Esophagus squamous epithelium (tissue), 5 donors: Measurements from ENCODE around the gene TRPM1. TPM values are rescaled to one million over a fixed set of nuclear protein-coding genes. Genes with fewer than 3 reads are reported as not detected.

ENCODE experiments used
- DNase-seq: peaks from one replicate; lab custom pipeline; 2025; lab: John Stamatoyannopoulos, UW
- H3K27ac ChIP-seq, 4 donors: fragments of 200-600 bp; sonication (generic); one replicate each; pipeline ENCODE4 v1.5.1; 2016 to 2019; ENCODE audit warnings: mild to moderate bottlenecking in 1 of 4
- H3K27me3 ChIP-seq, 4 donors: fragments of 200-600 bp; sonication (generic); 1 replicate in 3 of 4; 2 replicates in 1 of 4; pipeline versions ENCODE4 v1.5.1 to v1.6.0; 2017 to 2021; ENCODE audit warnings: antibody characterized with exemption in 1 of 4
- H3K36me3 ChIP-seq, 3 donors: fragments of 200-600 bp; sonication (generic); one replicate each; pipeline ENCODE4 v1.5.1; 2016 to 2019
- H3K4me1 ChIP-seq, 3 donors: fragments of 200-600 bp; sonication (generic); one replicate each; pipeline ENCODE4 v1.5.1; 2017 to 2019
- H3K4me3 ChIP-seq, 4 donors: fragments of 200-600 bp; sonication (generic); 1 replicate in 3 of 4; 2 replicates in 1 of 4; pipeline ENCODE4 v1.5.1; 2016 to 2019; ENCODE audit warnings: mild to moderate bottlenecking in 2 of 4, moderate library complexity in 1 of 4
- H3K9me3 ChIP-seq, 3 donors: fragments of 200-600 bp; sonication (generic); one replicate each; pipeline ENCODE4 v1.5.1; 2016 to 2019
- POLR2A ChIP-seq, 4 donors: fragments of 450-650 bp; IDR thresholded peaks; one replicate each; pipeline ENCODE4 v1.6.1; 2017; ENCODE audit warnings: antibody characterized with exemption in 4 of 4, mild to moderate bottlenecking in 4 of 4, moderate library complexity in 3 of 4
- WGBS, 2 donors: methylation state at CpG; one replicate each; pipeline ENCODE4 v1.1.5; 2018; 5-methylcytosine and 5-hydroxymethylcytosine counted together
- intact Hi-C: fragments of 100-400 bp; cut with DNase I; formaldehyde crosslinking; loops from one replicate; pipeline ENCODE4 v1.15.0; 2022
- total RNA-seq, 4 donors: library from RNA; depleted of rRNA; stranded (reverse); fragments of >200 nt; gene quantifications; one replicate each; pipeline ENCODE4 v1.1.0, GENCODE V29; 2016
- TF ChIP-seq, protein P1 (sequence below), 6 experiments: fragments of 450-650 bp in 4 of 6; fragments of 200-600 bp in 2 of 6; sonication (generic) in 2 of 6; IDR thresholded peaks; one replicate each; pipeline ENCODE4 v1.5.1; 2016 to 2019; ENCODE audit warnings: antibody characterized with exemption in 6 of 6, mild to moderate bottlenecking in 4 of 6, moderate library complexity in 4 of 6
- donor health status: DM: yes; HTN: yes; CAD: no.

Gene TRPM1
- total RNA-seq, result not detected

- Histone ChIP-seq H3K27ac (peak within 1 kb of the TSS; percentile 51 to 82 (median 72)), H3K4me3 (no peak within 1 kb of the TSS), H3K4me1 (peaks cover 0 to 69% (median 11%) of the 10 kb centered on the region in 3 donors), H3K9me3 (no peaks in the 10 kb centered on the region), H3K36me3 (no peaks in the 10 kb centered on the region), H3K27me3 (no peaks in the 10 kb centered on the region)
- TF ChIP-seq, protein P1, sequence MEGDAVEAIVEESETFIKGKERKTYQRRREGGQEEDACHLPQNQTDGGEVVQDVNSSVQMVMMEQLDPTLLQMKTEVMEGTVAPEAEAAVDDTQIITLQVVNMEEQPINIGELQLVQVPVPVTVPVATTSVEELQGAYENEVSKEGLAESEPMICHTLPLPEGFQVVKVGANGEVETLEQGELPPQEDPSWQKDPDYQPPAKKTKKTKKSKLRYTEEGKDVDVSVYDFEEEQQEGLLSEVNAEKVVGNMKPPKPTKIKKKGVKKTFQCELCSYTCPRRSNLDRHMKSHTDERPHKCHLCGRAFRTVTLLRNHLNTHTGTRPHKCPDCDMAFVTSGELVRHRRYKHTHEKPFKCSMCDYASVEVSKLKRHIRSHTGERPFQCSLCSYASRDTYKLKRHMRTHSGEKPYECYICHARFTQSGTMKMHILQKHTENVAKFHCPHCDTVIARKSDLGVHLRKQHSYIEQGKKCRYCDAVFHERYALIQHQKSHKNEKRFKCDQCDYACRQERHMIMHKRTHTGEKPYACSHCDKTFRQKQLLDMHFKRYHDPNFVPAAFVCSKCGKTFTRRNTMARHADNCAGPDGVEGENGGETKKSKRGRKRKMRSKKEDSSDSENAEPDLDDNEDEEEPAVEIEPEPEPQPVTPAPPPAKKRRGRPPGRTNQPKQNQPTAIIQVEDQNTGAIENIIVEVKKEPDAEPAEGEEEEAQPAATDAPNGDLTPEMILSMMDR (IDR thresholded peaks at IDR 0.05), result no peak
- no peak for TF ChIP-seq POLR2A (IDR thresholded peaks at IDR 0.05)
- intact Hi-C loops, result no loop called here
- no peak for DNase-seq
- WGBS, 2 donors, result 0 to 82% methylated on average over 1 to 5 of the region's 5 CpGs
These were observed at the start of gene TRPM1 for GRCh38 chr15:31101262-31102038. Gene TRPM1 (minus strand): TSS chr15:31101725. CDS start chr15:31081355, 20,370 bp downstream.

DNA sequence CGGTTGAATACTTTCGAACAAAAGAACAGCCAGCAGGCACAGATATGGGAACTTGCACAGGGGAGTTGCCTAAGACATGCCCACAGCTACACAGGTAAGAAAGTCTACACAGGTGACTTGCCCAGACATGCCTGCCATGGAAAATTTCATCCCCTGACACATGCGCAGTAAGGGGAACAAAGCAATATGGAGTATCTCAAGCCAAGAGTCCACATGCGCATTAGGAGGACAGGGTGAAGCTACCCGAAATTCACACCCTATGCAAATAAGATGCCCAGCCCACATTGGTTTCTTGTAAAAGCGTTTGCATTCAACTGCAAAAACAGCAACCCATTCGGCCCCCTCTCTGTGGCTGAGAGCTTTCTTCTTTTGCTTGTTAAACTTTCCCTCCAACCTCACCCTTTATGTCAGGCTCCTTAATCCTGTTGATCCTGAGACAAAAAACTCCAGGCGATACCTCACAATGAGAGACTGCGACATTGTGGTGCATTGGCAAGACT lies 49.3 kb upstream of the TRPM1 start:
- intact Hi-C loops, result no loop called here
- TF ChIP-seq, protein P1 (IDR thresholded peaks at IDR 0.05), result no peak
- Histone ChIP-seq H3K27me3 (peaks cover 0 to 23% (median 0%) of the 10 kb centered on the region in 4 donors), H3K9me3 (no peaks in the 10 kb centered on the region), H3K27ac (peak overlapping the region; percentile 35 to 80 (median 59)), H3K36me3 (no peaks in the 10 kb centered on the region), H3K4me1 (peaks cover 0 to 35% (median 11%) of the 10 kb centered on the region in 3 donors), H3K4me3 (no peak overlapping the region)
- DNase-seq, result no peak
- WGBS, 2 donors, result 28 to 50% methylated on average over 8 to 9 of the region's 9 CpGs

DNA sequence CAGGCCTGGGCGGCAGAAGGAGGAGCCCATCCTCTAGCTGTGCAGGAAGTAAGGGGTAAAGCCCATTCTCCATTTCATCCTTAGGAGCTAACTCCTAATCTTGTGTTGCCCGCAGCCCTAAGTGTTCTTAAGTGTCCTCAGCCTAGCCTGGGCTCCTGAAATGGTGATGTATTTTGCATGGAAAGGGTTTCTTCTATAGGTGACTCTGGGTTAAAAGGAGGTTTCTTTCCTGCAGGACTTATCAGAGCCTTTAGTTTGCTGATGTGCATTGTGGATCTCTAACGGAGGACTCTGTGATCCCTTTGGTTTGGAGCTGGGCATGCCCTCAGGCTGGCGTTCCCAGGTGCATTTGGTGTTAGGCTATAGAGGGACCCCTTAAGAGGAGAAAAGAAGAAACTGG lies 48.5 kb upstream of the TRPM1 start:
- 81 to 90% methylated on average over 4 of the region's 4 CpGs for WGBS, 2 donors
- no peak overlapping the region for H3K4me3 ChIP-seq
- peaks cover 0 to 35% (median 11%) of the 10 kb centered on the region in 3 donors for H3K4me1 ChIP-seq
- DNase-seq, result no peak
- TF ChIP-seq POLR2A (IDR thresholded peaks at IDR 0.05), result no peak
- TF ChIP-seq, protein P1 (IDR thresholded peaks at IDR 0.05), result no peak
- H3K36me3 ChIP-seq, result no peaks in the 10 kb centered on the region
- H3K9me3 ChIP-seq, result no peaks in the 10 kb centered on the region
- H3K27ac ChIP-seq, result no peak overlapping the region
- intact Hi-C loops, result no loop called here
- H3K27me3 ChIP-seq, result peaks cover 0 to 23% (median 0%) of the 10 kb centered on the region in 4 donors

DNA sequence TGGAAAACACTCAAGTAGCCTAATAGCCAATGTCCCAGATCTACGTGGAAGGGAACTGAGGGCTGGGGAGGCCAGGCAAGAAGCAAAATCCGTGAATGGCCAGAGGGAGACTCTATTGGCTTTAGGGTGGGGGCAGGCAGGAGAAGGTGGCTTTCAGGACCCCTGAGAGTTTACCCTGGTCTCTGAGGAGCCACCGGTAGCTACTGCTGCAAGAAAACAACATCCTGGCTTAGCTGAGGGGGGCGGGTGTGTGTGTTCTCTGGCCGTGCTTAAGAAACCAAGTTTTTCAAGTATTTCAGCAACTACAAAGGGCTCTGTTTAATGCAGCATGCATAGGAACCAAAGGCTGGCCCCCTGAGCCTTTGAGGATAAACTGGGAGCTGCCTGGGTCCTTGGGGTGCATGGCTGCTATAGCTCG lies 47.6 kb upstream of the TRPM1 start:
- H3K36me3 ChIP-seq, result no peaks in the 10 kb centered on the region
- H3K27ac ChIP-seq, result no peak overlapping the region
- peaks cover 0 to 32% (median 11%) of the 10 kb centered on the region in 3 donors for H3K4me1 ChIP-seq
- no peaks in the 10 kb centered on the region for H3K9me3 ChIP-seq
- TF ChIP-seq, protein P1 (IDR thresholded peaks at IDR 0.05), result no peak
- no peak for TF ChIP-seq POLR2A (IDR thresholded peaks at IDR 0.05)
- WGBS, 2 donors, result 58 to 65% methylated on average over 5 to 6 of the region's 6 CpGs
- no peak for DNase-seq
- peaks cover 0 to 23% (median 0%) of the 10 kb centered on the region in 4 donors for H3K27me3 ChIP-seq
- intact Hi-C loops, result no loop called here
- no peak overlapping the region for H3K4me3 ChIP-seq
